Measurements from ENCODE around the gene DUSP7. TPM values are rescaled to one million over a fixed set of nuclear protein-coding genes. Genes with fewer than 3 reads are reported as not detected.

Gene DUSP7
- total RNA-seq, 1 experiment from 2014 or later: 40.9 TPM

GRCh38 chr3:52053307-52054304 lies 2.8 kb downstream of the DUSP7 start:
- ChIA-PET POLR2A (ENCODE audit: unreplicated experiment) (interaction anchor here (0.6 kb wide), 4 partner anchors 58 to 152 kb away, joined by 3 to 6 read pairs (median 4); partner anchors contain the start of gene ACY1), CTCF (interaction anchor here (0.6 to 1.9 kb wide), 13 partner anchors 16 to 1697 kb away, joined by 3 to 15 read pairs (median 3); partner anchors contain the start of genes POC1A and RRP9)
- Histone ChIP-seq H3K79me2 (ENCODE audit: low read length) (peaks cover 59% of the 10 kb centered on the region), H4K20me1 (ENCODE audit: low read length) (peaks cover 10% of the 10 kb centered on the region), H3K4me3 (ENCODE audit: low read length) (peak overlapping the region; percentile 92), H3K9me2 (replicated peaks; ENCODE audit: low read length) (no peaks in the 10 kb centered on the region), H3K9me3 (ENCODE audit: low read length) (no peaks in the 10 kb centered on the region), H3K36me3 (ENCODE audit: low read depth, low read length) (peaks cover 40% of the 10 kb centered on the region), H3K27ac (ENCODE audit: low read length) (peak overlapping the region; percentile 57), H2AFZ (ENCODE audit: low read length) (no peak overlapping the region), H3F3A (ENCODE audit: low read length, unreplicated experiment) (no peaks in the 10 kb centered on the region), H3K4me1 (ENCODE audit: insufficient read depth, low read length) (peaks cover 40% of the 10 kb centered on the region), H3K4me2 (ENCODE audit: low read length) (peak overlapping the region; percentile 98), H3K9ac (ENCODE audit: low read length) (peak overlapping the region; percentile 38; the same call in 1 of the 2 replicates), H3K27me3 (ENCODE audit: low read length) (no peaks in the 10 kb centered on the region)
- DNase-seq: peak; percentile 49
- TSS peak; percentile 14 for BruUV-seq (replicated peaks)
- intact Hi-C loops (cut with micrococcal nuclease): loop anchor here (1.0 to 10.0 kb wide), 5 partner anchors 52 to 161 kb away; partner anchors contain the start of gene PARP3
- peak; percentile 8 for ATAC-seq
- TF ChIP-seq CTCF (conservative IDR thresholded peaks at IDR 0.05; ENCODE audit: low read depth, low read length) (peak; percentile 65), EZH2phosphoT487 (IDR thresholded peaks at IDR 0.05; ENCODE audit: borderline replicate concordance, low read length) (no peak), EZH2 (IDR thresholded peaks at IDR 0.05; ENCODE audit: low read length, unreplicated experiment) (no peak)

- Histone ChIP-seq H3K9me3 (ENCODE audit: low read length) (no peaks in the 10 kb centered on the region), H3K27me3 (ENCODE audit: low read length) (no peaks in the 10 kb centered on the region), H3K4me3 (ENCODE audit: low read length) (peak overlapping the region; percentile 92), H3K9me2 (replicated peaks; ENCODE audit: low read length) (no peaks in the 10 kb centered on the region), H3F3A (ENCODE audit: low read length, unreplicated experiment) (no peaks in the 10 kb centered on the region), H3K36me3 (ENCODE audit: low read depth, low read length) (peaks cover 40% of the 10 kb centered on the region), H3K4me2 (ENCODE audit: low read length) (peak overlapping the region; percentile 98), H3K27ac (ENCODE audit: low read length) (peak overlapping the region; percentile 57), H4K20me1 (ENCODE audit: low read length) (peaks cover 10% of the 10 kb centered on the region), H3K4me1 (ENCODE audit: insufficient read depth, low read length) (peaks cover 43% of the 10 kb centered on the region), H2AFZ (ENCODE audit: low read length) (no peak overlapping the region), H3K9ac (ENCODE audit: low read length) (peak overlapping the region; percentile 38), H3K79me2 (ENCODE audit: low read length) (peaks cover 59% of the 10 kb centered on the region)
- BruUV-seq (replicated peaks): no TSS peak
- ATAC-seq: peak; percentile 40
- TF ChIP-seq CTCF (conservative IDR thresholded peaks at IDR 0.05; ENCODE audit: low read depth, low read length) (peak; percentile 46), EZH2phosphoT487 (IDR thresholded peaks at IDR 0.05; ENCODE audit: borderline replicate concordance, low read length) (no peak), EZH2 (IDR thresholded peaks at IDR 0.05; ENCODE audit: low read length, unreplicated experiment) (no peak)
- POLR2A ChIA-PET (ENCODE audit: unreplicated experiment): interaction anchor here (0.6 kb wide), 5 partner anchors 57 to 266 kb away, joined by 3 to 6 read pairs (median 3); partner anchors contain the start of gene ACY1
- intact Hi-C loops (cut with micrococcal nuclease): loop anchor here (1.0 to 10.0 kb wide), 5 partner anchors 52 to 162 kb away; partner anchors contain the start of gene PARP3
- peak; percentile 76 for DNase-seq
- CTCF ChIA-PET: interaction anchor here (0.6 to 1.9 kb wide), 11 partner anchors 16 to 1696 kb away, joined by 3 to 15 read pairs (median 3); partner anchors contain the start of genes POC1A and RRP9
These were observed 3.5 kb downstream of the DUSP7 start for GRCh38 chr3:52052831-52053306.
